Activated T-helper 1 cell treated with anti-CD3 and anti-CD28 coated beads, Interleukin-12 subunit alpha, Interleukin-12 subunit beta, Interleukin-2, Interleukin-4 antibody, amounts not matched to agents 30 ng/mL and 10 ng/mL and 1 ng/mL, durations not matched to agents 14 hours and 24 hours and 36 hours (primary cell): Measurements from ENCODE around the gene C2orf72. TPM values are rescaled to one million over a fixed set of nuclear protein-coding genes. Genes with fewer than 3 reads are reported as not detected.
"Not testable (repeated sequence)": the region's sequence is repeated elsewhere in the genome, so short reads cannot be mapped to it uniquely, and the experiment has no call there.

Experiments
- DNase-seq: peaks from one replicate; pipeline ENCODE4 v3.0.0; 2021; ENCODE audit warnings: low spot score
- H3K27ac Mint-ChIP-seq: one replicate; pipeline ENCODE4 v1.8.0; 2021; ENCODE audit warnings: mild to moderate bottlenecking, mixed read lengths
- H3K27me3 Mint-ChIP-seq: one replicate; pipeline ENCODE4 v1.8.0; 2022; ENCODE audit warnings: mild to moderate bottlenecking, moderate library complexity, mixed read lengths; ENCODE audit not compliant: insufficient read depth
- H3K36me3 Mint-ChIP-seq: one replicate; pipeline ENCODE4 v1.8.0; 2021; ENCODE audit warnings: low read depth, mixed read lengths
- H3K4me1 Mint-ChIP-seq: one replicate; pipeline ENCODE4 v1.8.0; 2021; ENCODE audit warnings: low read depth, mixed read lengths
- H3K4me3 Mint-ChIP-seq: one replicate; pipeline ENCODE4 v1.8.0; 2021; ENCODE audit warnings: mild to moderate bottlenecking, moderate library complexity, mixed read lengths
- H3K9me3 Mint-ChIP-seq: one replicate; pipeline ENCODE4 v1.8.0; 2021; ENCODE audit warnings: mixed read lengths
- intact Hi-C: fragments of 100-400 bp; cut with micrococcal nuclease; formaldehyde crosslinking; loops from one replicate; pipeline ENCODE4 v1.15.1; 2024
- total RNA-seq: library from RNA; stranded (reverse); gene quantifications from 2 replicates; pipeline ENCODE4 v1.2.3, GENCODE V29; 2022

The C2orf72 gene
- total RNA-seq, 1 donor from 2014 or later = not detected

DNA sequence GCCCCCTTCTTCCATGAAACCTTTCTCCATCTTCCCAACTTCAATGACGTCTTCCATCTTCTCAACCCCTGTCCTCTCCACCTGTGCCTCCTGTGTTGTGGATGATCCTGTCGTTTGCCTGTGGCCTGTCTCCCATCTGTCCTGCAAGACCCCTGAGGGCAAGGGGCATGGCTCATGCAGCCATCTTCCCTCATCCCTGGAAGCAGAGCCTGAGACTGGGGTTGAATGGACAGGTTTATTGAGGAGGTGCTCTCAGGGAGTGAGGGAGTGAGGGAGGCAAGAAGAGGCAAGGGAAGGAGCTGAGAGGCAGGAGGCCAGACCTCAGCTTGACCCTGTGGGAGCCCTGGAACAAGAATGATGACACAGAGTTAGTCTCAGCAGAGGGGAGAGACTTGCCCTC, 34.1 kb upstream of the C2orf72 start:
- peaks cover 18% of the 10 kb centered on the region for H3K27me3 Mint-ChIP-seq
- DNase-seq = no peak
- H3K4me1 Mint-ChIP-seq = no peaks in the 10 kb centered on the region
- intact Hi-C loops = no loop called here
- peaks cover 11% of the 10 kb centered on the region for H3K9me3 Mint-ChIP-seq
- H3K4me3 Mint-ChIP-seq = no peak overlapping the region
- H3K27ac Mint-ChIP-seq = no peak overlapping the region
- H3K36me3 Mint-ChIP-seq = no peaks in the 10 kb centered on the region

DNA sequence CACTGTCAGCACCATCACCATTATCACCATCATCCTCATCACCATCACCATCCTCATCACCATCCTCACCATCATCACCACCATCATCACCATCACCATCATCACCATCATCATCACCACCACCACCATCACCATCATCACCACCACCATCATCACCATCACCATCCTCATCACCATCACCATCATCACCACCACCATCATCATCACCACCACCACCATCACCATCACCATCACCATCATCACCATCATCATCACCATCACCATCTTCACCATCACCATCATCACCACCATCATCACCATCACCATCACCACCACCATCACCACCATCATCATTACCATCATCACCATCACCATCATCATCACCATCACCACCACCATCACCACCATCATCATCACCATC, 32.4 kb upstream of the C2orf72 start:
- H3K36me3 Mint-ChIP-seq, intact Hi-C loops, H3K27ac Mint-ChIP-seq, H3K4me3 Mint-ChIP-seq, H3K4me1 Mint-ChIP-seq, DNase-seq, H3K27me3 Mint-ChIP-seq: not testable (repeated sequence)
- peaks cover 11% of the 10 kb centered on the region for H3K9me3 Mint-ChIP-seq

DNA sequence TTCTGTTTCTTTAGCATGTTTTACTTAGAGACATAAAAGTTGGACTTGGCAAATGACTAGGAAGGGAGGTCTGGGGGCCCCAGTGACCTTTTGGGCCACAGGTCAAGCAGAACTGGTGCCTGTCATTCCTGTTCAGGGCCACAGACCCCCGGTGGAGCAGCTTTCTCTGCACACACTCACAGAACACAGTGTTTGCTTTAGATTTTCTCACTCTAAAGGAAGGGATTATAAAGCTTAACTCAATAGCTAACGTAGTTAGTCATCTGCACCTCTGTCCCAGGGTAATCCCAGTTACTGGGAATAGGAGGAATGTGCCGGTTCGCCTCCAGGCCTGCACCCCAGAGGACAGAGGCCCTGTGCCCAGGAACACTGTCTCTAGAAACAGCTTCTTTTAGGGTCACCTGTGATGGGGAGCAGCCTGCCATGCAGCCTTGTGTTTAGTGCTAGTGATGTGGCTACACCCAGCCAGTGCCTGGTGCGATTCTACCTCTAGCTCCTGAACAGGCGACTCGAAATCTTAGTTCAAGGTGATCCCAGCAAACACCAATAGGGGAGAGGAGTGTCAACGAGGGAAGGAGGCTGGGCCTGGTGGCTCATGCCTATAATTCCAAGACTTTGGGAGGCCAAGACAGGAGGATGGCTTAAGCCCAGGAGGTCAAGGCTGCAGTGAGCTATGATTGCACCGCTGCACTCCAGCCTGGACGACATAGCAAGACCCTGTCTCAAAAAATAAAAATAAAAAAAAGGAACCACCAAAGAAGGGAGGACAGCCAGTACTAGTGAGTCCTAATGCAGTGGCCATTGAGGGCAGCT, 29.8 kb upstream of the C2orf72 start:
- Mint-ChIP-seq H3K4me1 (no peaks in the 10 kb centered on the region), H3K36me3 (no peaks in the 10 kb centered on the region), H3K27me3 (peaks cover 8% of the 10 kb centered on the region), H3K27ac (no peak overlapping the region), H3K4me3 (no peak overlapping the region), H3K9me3 (peaks cover 11% of the 10 kb centered on the region)
- intact Hi-C loops = no loop called here
- no peak for DNase-seq

- H3K36me3 Mint-ChIP-seq = no peaks in the 10 kb centered on the region
- intact Hi-C loops = no loop called here
- peaks cover 11% of the 10 kb centered on the region for H3K9me3 Mint-ChIP-seq
These were observed 29.2 kb upstream of the C2orf72 start for GRCh38 chr2:231008131-231008530.

GRCh38 chr2:231009236-231009919, 27.9 kb upstream of the C2orf72 start:
- Mint-ChIP-seq H3K27me3 (peaks cover 11% of the 10 kb centered on the region), H3K4me3 (no peak overlapping the region), H3K4me1 (no peaks in the 10 kb centered on the region), H3K27ac (no peak overlapping the region), H3K36me3 (no peaks in the 10 kb centered on the region), H3K9me3 (peaks cover 11% of the 10 kb centered on the region)
- intact Hi-C loops = no loop called here
- no peak for DNase-seq

More at GRCh38 chr2:231008131-231008530, 29.2 kb upstream of the C2orf72 start:
- H3K27me3 Mint-ChIP-seq = peaks cover 11% of the 10 kb centered on the region
- no peaks in the 10 kb centered on the region for H3K4me1 Mint-ChIP-seq
- no peak overlapping the region for H3K27ac Mint-ChIP-seq
- no peak overlapping the region for H3K4me3 Mint-ChIP-seq
- DNase-seq = no peak

DNA sequence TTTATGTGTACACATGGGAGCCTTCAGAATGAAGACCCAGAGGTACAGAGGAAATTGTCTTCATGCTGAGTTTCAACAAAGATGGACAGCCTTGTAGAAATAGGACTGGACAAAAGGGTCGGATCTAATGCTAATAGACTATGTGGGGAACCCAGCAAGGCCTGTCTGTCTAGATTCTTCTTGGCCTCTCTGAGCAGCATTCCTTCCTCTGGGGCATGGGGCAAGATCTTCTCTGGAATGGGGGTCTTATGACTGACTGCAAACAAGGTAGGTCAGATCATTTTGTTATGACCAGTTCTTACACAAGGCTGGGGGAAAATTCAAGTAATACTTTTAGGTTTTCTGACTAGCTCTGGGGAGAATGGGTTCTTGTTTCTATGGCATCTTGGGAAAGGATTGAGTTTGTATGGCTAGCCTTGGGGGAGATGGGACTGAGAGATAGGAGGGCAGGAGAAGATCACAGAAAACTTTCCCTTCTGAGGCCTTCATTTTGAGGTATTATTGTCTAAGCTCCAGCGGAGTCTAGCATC, 27.1 kb upstream of the C2orf72 start:
- no peaks in the 10 kb centered on the region for H3K36me3 Mint-ChIP-seq
- no peaks in the 10 kb centered on the region for H3K4me1 Mint-ChIP-seq
- H3K4me3 Mint-ChIP-seq = no peak overlapping the region
- H3K9me3 Mint-ChIP-seq = peaks cover 4% of the 10 kb centered on the region
- peaks cover 11% of the 10 kb centered on the region for H3K27me3 Mint-ChIP-seq
- DNase-seq = no peak
- intact Hi-C loops = no loop called here
- no peak overlapping the region for H3K27ac Mint-ChIP-seq

DNA sequence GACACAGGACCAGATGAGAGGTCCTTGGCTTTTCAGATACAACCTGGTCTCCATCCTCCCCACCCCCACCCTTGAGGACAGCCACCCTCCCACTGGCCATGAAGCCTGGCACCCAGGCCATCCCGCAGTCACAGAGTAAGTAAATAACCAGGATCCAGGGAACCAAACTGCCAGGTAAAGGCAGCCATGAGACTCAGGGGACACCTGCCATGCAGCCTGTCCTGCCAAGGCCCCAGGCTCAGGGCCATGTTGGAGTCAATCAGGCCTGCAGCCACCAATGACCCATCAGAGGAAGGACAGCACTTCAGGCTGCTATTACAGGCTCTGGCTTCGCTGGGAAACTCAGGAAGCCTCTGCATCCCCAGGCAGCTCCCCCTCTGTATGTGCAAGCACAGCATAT, 25.8 kb upstream of the C2orf72 start:
- peaks cover 15% of the 10 kb centered on the region for H3K27me3 Mint-ChIP-seq
- intact Hi-C loops = no loop called here
- no peaks in the 10 kb centered on the region for H3K4me1 Mint-ChIP-seq
- no peak overlapping the region for H3K27ac Mint-ChIP-seq
- H3K36me3 Mint-ChIP-seq = no peaks in the 10 kb centered on the region
- no peak for DNase-seq
- H3K9me3 Mint-ChIP-seq = no peaks in the 10 kb centered on the region
- H3K4me3 Mint-ChIP-seq = no peak overlapping the region

GRCh38 chr2:231012463-231012862, 24.9 kb upstream of the C2orf72 start:
- no peak for DNase-seq
- Mint-ChIP-seq H3K4me3 (no peak overlapping the region), H3K27me3 (peaks cover 20% of the 10 kb centered on the region), H3K9me3 (no peaks in the 10 kb centered on the region), H3K4me1 (no peaks in the 10 kb centered on the region), H3K27ac (no peak overlapping the region), H3K36me3 (no peaks in the 10 kb centered on the region)
- intact Hi-C loops = no loop called here

DNA sequence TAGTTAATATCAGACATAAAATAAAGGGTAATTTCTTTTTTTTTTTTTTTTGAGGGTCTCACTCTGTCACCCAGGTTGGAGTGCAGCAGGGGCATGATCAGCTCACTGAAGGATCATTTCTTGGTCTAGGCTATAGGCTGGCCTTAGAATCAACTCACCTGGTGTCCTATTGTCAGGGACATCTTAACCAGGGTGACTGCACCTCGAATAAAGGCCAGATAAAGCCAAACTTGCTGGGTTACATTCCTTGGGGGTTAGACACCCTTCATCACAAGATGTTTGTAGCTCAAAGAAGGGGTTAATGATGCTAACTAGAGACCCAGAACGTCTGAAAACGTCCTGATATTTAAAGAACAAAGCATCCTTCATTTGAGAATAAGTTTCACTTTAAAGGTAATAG, 23.5 kb upstream of the C2orf72 start:
- no peaks in the 10 kb centered on the region for H3K36me3 Mint-ChIP-seq
- no peak overlapping the region for H3K27ac Mint-ChIP-seq
- no peak for DNase-seq
- no peaks in the 10 kb centered on the region for H3K9me3 Mint-ChIP-seq
- H3K4me1 Mint-ChIP-seq = no peaks in the 10 kb centered on the region
- H3K27me3 Mint-ChIP-seq = peaks cover 17% of the 10 kb centered on the region
- intact Hi-C loops = no loop called here
- H3K4me3 Mint-ChIP-seq = no peak overlapping the region

- Mint-ChIP-seq H3K4me1 (no peaks in the 10 kb centered on the region), H3K27ac (no peak overlapping the region), H3K9me3 (no peaks in the 10 kb centered on the region), H3K36me3 (no peaks in the 10 kb centered on the region), H3K27me3 (peaks cover 18% of the 10 kb centered on the region), H3K4me3 (no peak overlapping the region)
- intact Hi-C loops = no loop called here
- no peak for DNase-seq
These were observed 21.8 kb upstream of the C2orf72 start for GRCh38 chr2:231015478-231015877.

DNA sequence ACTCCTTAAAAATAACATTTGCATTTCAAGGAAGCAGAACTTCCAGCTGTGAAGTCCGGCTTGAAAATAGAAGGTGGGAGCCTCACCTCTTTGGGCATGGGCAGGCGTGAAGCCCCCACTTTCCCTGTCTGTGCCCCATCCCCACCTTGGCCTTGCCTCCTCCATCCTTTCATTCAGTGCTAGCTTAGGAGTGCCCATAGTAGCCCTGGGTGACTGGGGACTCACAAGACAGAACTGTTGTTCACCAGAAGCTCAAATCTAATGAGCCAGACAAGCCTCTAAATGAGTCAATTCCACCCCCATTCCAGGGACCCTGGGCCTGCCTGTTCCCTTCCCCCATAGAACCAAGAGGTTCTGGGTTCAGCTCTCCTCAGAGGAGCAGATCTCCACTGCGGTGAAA, 21.4 kb upstream of the C2orf72 start:
- no peaks in the 10 kb centered on the region for H3K9me3 Mint-ChIP-seq
- H3K27ac Mint-ChIP-seq = no peak overlapping the region
- no peaks in the 10 kb centered on the region for H3K4me1 Mint-ChIP-seq
- peaks cover 21% of the 10 kb centered on the region for H3K27me3 Mint-ChIP-seq
- intact Hi-C loops = no loop called here
- H3K36me3 Mint-ChIP-seq = no peaks in the 10 kb centered on the region
- DNase-seq = no peak
- H3K4me3 Mint-ChIP-seq = no peak overlapping the region

GRCh38 chr2:231016566-231017230, 20.6 kb upstream of the C2orf72 start:
- DNase-seq = no peak
- intact Hi-C loops = no loop called here
- peaks cover 21% of the 10 kb centered on the region for H3K27me3 Mint-ChIP-seq

GRCh38 chr2:231017231-231017598, 20.1 kb upstream of the C2orf72 start:
- Mint-ChIP-seq H3K27ac (no peak overlapping the region), H3K27me3 (peaks cover 18% of the 10 kb centered on the region), H3K9me3 (no peaks in the 10 kb centered on the region), H3K36me3 (no peaks in the 10 kb centered on the region), H3K4me1 (no peaks in the 10 kb centered on the region), H3K4me3 (no peak overlapping the region)
- intact Hi-C loops = no loop called here
- no peak for DNase-seq

More at GRCh38 chr2:231016566-231017230, 20.6 kb upstream of the C2orf72 start:
- Mint-ChIP-seq H3K9me3 (no peaks in the 10 kb centered on the region), H3K36me3 (no peaks in the 10 kb centered on the region), H3K4me3 (no peak overlapping the region), H3K27ac (no peak overlapping the region), H3K4me1 (no peaks in the 10 kb centered on the region)
